Measurements from ENCODE around the gene PKN1.

The PKN1 gene

DNA sequence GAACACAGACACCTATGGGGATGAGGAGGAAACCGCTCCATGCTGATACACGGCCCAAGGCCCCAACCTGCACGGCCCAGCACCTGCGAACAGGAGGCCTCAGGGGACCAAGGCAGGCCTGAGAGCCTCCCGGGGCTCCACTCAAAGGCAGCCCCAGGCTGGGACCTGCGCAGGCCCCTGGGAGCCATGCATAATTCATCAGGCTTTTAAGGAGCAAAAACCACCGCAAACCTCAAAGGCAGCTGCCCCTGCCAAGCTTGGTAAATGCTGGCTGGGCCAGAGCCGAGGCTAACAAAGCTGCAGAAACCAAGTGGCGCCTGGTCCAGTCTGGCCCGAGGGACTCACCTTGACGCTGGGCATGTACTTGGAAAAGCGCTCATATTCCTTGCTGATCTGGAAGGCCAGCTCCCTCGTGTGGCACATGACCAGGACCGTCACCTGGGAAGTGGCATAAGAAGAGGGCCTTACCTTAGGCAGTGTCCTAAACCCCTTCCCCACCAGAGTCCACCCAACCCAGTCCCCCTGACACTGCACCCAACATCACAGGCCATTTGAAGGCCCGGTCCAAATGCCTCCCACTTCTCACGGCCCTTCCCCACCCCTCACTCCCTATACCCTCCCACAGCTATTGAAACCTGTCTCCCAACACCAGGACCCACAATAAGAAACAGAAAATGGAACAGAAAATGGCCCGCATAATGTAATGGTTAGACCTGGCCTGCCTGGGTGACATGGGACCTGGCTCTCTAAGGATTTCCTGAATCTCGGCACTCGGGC is 21.8 kb upstream of the PKN1 start:
- H4K91ac ChIP-seq (ENCODE audit: low read depth, low read length), result no peak overlapping the region
- no peak overlapping the region for H4K8ac ChIP-seq (ENCODE audit: low read depth, low read length)
- no CpG with 5 or more reads among the region's 19 CpGs for WGBS (ENCODE audit: extremely low coverage, insufficient coverage, insufficient read length)
- peaks cover 16% of the 10 kb centered on the region for H3K79me2 ChIP-seq (ENCODE audit: control insufficient read depth, insufficient read depth, low read length, poor library complexity)
- H4K12ac ChIP-seq (ENCODE audit: low read depth, low read length), result no peak overlapping the region
- H3K9ac ChIP-seq (ENCODE audit: low read length), result no peak overlapping the region
- H3K4ac ChIP-seq (ENCODE audit: low read depth, low read length), result no peak overlapping the region
- H3K18ac ChIP-seq (ENCODE audit: low read length), result no peak overlapping the region
- H3K27ac ChIP-seq (ENCODE audit: low read depth, low read length), result no peak overlapping the region
- no peaks in the 10 kb centered on the region for H3K27me3 ChIP-seq (ENCODE audit: insufficient read depth, low read length)
- H2AK5ac ChIP-seq (ENCODE audit: low read length), result no peak overlapping the region
- H3K9me3 ChIP-seq (ENCODE audit: insufficient read depth, low read depth, low read length), result peaks cover 2% of the 10 kb centered on the region
- no peak overlapping the region for H2AFZ ChIP-seq (ENCODE audit: insufficient read depth, low read length, poor library complexity)
- H3K79me1 ChIP-seq (ENCODE audit: low read length), result no peaks in the 10 kb centered on the region
- no peak for DNase-seq
- no peak overlapping the region for H3K14ac ChIP-seq (ENCODE audit: low read length)
- H3K4me2 ChIP-seq (ENCODE audit: low read length), result no peak overlapping the region
- H3K4me3 ChIP-seq (ENCODE audit: low read depth, low read length), result no peak overlapping the region
- H2BK120ac ChIP-seq (ENCODE audit: insufficient read depth, low read length, poor library complexity), result no peak overlapping the region
- no peak overlapping the region for H2BK5ac ChIP-seq (ENCODE audit: low read depth, low read length, poor library complexity)
- no peak overlapping the region for H3K23ac ChIP-seq (ENCODE audit: low read length)
- H3K36me3 ChIP-seq (ENCODE audit: control insufficient read depth in 1 of 2, insufficient read depth in 2 of 2, low read length in 2 of 2), result peaks cover 74 to 75% of the 10 kb centered on the region in 2 experiments
- no peaks in the 10 kb centered on the region for H3K4me1 ChIP-seq (ENCODE audit: control insufficient read depth in 1 of 2, insufficient read depth in 2 of 2, low read length in 2 of 2)
- H2BK12ac ChIP-seq (ENCODE audit: low read length), result no peak overlapping the region

DNA sequence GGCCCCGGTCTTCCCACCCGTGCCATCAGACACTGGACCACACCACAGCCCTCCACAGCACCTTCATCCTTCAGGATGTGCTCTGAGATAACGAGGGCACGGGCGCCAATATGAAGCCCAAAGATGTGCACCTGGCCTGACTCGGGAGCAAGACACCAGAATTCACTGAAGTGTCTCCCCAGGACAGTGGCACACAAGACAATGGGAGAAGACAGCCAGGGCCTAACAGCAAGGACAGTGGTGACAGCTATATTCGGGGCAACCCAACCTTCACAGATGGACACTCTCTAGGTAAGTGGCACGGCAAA is 21.2 kb upstream of the PKN1 start:
- H3K14ac ChIP-seq (ENCODE audit: low read length), result no peak overlapping the region
- H3K9ac ChIP-seq (ENCODE audit: low read length), result no peak overlapping the region
- no peak overlapping the region for H3K18ac ChIP-seq (ENCODE audit: low read length)
- H4K12ac ChIP-seq (ENCODE audit: low read depth, low read length), result no peak overlapping the region
- no peak overlapping the region for H3K27ac ChIP-seq (ENCODE audit: low read depth, low read length)
- H4K8ac ChIP-seq (ENCODE audit: low read depth, low read length), result no peak overlapping the region
- H3K23ac ChIP-seq (ENCODE audit: low read length), result no peak overlapping the region
- WGBS (ENCODE audit: extremely low coverage, insufficient coverage, insufficient read length), result no CpG with 5 or more reads among the region's 8 CpGs
- no peak overlapping the region for H2BK12ac ChIP-seq (ENCODE audit: low read length)
- H3K36me3 ChIP-seq (ENCODE audit: control insufficient read depth in 1 of 2, insufficient read depth in 2 of 2, low read length in 2 of 2), result peaks cover 69 to 73% of the 10 kb centered on the region in 2 experiments
- H3K79me2 ChIP-seq (ENCODE audit: control insufficient read depth, insufficient read depth, low read length, poor library complexity), result peaks cover 17% of the 10 kb centered on the region
- no peak overlapping the region for H4K91ac ChIP-seq (ENCODE audit: low read depth, low read length)
- no peak overlapping the region for H2BK5ac ChIP-seq (ENCODE audit: low read depth, low read length, poor library complexity)
- DNase-seq, result no peak
- no peaks in the 10 kb centered on the region for H3K79me1 ChIP-seq (ENCODE audit: low read length)
- no peak overlapping the region for H3K4me2 ChIP-seq (ENCODE audit: low read length)
- H3K4ac ChIP-seq (ENCODE audit: low read depth, low read length), result no peak overlapping the region
- H2AK5ac ChIP-seq (ENCODE audit: low read length), result no peak overlapping the region
- no peak overlapping the region for H2BK120ac ChIP-seq (ENCODE audit: insufficient read depth, low read length, poor library complexity)
- no peak overlapping the region for H2AFZ ChIP-seq (ENCODE audit: insufficient read depth, low read length, poor library complexity)
- H3K9me3 ChIP-seq (ENCODE audit: insufficient read depth, low read depth, low read length), result peaks cover 2% of the 10 kb centered on the region
- H3K4me3 ChIP-seq (ENCODE audit: low read depth, low read length), result no peak overlapping the region
- peaks cover 0 to 1% of the 10 kb centered on the region in 2 experiments for H3K4me1 ChIP-seq (ENCODE audit: control insufficient read depth in 1 of 2, insufficient read depth in 2 of 2, low read length in 2 of 2)
- no peaks in the 10 kb centered on the region for H3K27me3 ChIP-seq (ENCODE audit: insufficient read depth, low read length)

DNA sequence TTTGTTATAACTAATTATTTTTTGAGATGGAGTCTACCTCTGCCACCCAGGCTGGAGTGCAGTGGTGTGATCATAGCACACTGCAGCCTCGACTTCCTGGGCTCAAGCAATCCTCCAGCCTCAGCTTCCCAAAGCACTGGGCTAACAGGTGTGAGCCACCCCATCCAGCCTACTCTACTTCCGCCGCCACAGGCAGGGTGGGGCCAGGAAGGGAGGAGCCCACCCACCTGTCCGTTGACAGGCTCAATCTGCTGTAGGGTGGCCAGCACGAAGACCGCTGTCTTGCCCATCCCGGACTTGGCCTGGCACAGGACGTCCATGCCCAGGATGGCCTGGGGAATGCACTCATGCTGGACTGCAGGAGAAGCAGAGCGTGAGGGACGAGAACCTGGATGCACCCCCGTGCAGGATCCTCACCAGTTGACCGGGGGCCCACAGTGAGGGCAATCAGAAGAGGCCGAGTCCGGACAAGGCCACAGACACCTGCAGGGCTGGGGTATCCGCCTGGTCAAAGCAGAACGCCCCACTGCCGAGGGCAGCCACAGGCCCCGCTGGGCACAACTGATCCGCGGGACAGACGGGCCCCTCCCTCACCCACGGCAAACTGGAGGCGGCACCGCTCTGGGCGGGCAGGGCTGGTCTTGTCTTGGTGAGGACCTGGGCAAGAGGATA is 20.6 kb upstream of the PKN1 start:
- no peak overlapping the region for H4K12ac ChIP-seq (ENCODE audit: low read depth, low read length)
- no CpG with 5 or more reads among the region's 25 CpGs for WGBS (ENCODE audit: extremely low coverage, insufficient coverage, insufficient read length)
- no peak overlapping the region for H4K91ac ChIP-seq (ENCODE audit: low read depth, low read length)
- H3K36me3 ChIP-seq (ENCODE audit: control insufficient read depth in 1 of 2, insufficient read depth in 2 of 2, low read length in 2 of 2), result peaks cover 66 to 73% of the 10 kb centered on the region in 2 experiments
- H3K79me2 ChIP-seq (ENCODE audit: control insufficient read depth, insufficient read depth, low read length, poor library complexity), result peaks cover 21% of the 10 kb centered on the region
- H3K4me3 ChIP-seq (ENCODE audit: low read depth, low read length), result no peak overlapping the region
- H2BK5ac ChIP-seq (ENCODE audit: low read depth, low read length, poor library complexity), result no peak overlapping the region
- H2BK12ac ChIP-seq (ENCODE audit: low read length), result no peak overlapping the region
- peaks cover 0 to 3% of the 10 kb centered on the region in 2 experiments for H3K4me1 ChIP-seq (ENCODE audit: control insufficient read depth in 1 of 2, insufficient read depth in 2 of 2, low read length in 2 of 2)
- H3K27me3 ChIP-seq (ENCODE audit: insufficient read depth, low read length), result no peaks in the 10 kb centered on the region
- no peak overlapping the region for H2AFZ ChIP-seq (ENCODE audit: insufficient read depth, low read length, poor library complexity)
- peaks cover 2% of the 10 kb centered on the region for H3K9me3 ChIP-seq (ENCODE audit: insufficient read depth, low read depth, low read length)
- H3K4me2 ChIP-seq (ENCODE audit: low read length), result no peak overlapping the region
- peak overlapping the region; percentile 38 for H3K4ac ChIP-seq (ENCODE audit: low read depth, low read length)
- H3K18ac ChIP-seq (ENCODE audit: low read length), result peak overlapping the region; percentile 34
- no peak for DNase-seq
- H3K23ac ChIP-seq (ENCODE audit: low read length), result no peak overlapping the region
- H2AK5ac ChIP-seq (ENCODE audit: low read length), result no peak overlapping the region
- H3K9ac ChIP-seq (ENCODE audit: low read length), result no peak overlapping the region
- H3K79me1 ChIP-seq (ENCODE audit: low read length), result no peaks in the 10 kb centered on the region
- no peak overlapping the region for H4K8ac ChIP-seq (ENCODE audit: low read depth, low read length)
- no peak overlapping the region for H3K14ac ChIP-seq (ENCODE audit: low read length)
- no peak overlapping the region for H2BK120ac ChIP-seq (ENCODE audit: insufficient read depth, low read length, poor library complexity)
- H3K27ac ChIP-seq (ENCODE audit: low read depth, low read length), result no peak overlapping the region

DNA sequence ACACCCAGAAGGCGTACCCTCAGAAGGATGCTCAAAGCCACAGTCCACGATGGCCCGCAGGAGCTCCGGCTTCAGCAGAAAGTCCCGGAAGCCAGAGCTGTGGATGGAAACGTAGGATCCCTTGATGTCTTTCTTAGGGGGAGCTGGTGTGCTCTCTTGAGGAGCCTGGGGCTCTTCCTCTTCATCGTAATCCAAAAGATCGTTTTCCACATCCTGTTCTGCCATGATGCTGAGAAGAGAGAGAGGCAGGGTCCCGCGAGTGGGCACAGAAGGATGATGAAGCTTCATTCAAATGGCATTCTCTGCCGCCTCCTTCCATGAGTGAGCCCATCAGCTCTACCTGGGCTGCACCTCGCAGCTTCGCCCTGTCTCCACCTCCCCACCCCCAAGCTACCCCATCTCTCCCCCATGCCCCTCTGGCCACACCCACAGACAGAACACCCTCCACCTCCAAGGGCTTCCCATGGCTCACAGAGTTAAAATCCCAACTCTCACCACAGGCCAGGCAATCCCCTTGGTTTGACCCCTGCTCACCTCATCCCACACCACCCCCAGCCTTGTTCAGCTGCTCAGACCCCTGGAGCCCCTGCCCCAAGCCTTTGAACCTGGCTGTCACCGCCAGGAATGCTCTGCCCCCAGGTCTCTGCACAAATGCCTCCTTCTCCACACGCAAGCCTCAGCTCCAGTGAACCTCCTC is 20.0 kb upstream of the PKN1 start:
- Histone ChIP-seq H2BK5ac (ENCODE audit: low read depth, low read length, poor library complexity) (no peak overlapping the region), H4K12ac (ENCODE audit: low read depth, low read length) (no peak overlapping the region), H2AFZ (ENCODE audit: insufficient read depth, low read length, poor library complexity) (no peak overlapping the region), H3K36me3 (ENCODE audit: control insufficient read depth in 1 of 2, insufficient read depth in 2 of 2, low read length in 2 of 2) (peaks cover 59 to 66% of the 10 kb centered on the region in 2 experiments), H3K27ac (ENCODE audit: low read depth, low read length) (no peak overlapping the region), H2AK5ac (ENCODE audit: low read length) (no peak overlapping the region), H3K9me3 (ENCODE audit: insufficient read depth, low read depth, low read length) (peaks cover 2% of the 10 kb centered on the region), H3K79me1 (ENCODE audit: low read length) (no peaks in the 10 kb centered on the region), H2BK120ac (ENCODE audit: insufficient read depth, low read length, poor library complexity) (no peak overlapping the region), H3K18ac (ENCODE audit: low read length) (no peak overlapping the region), H3K4me3 (ENCODE audit: low read depth, low read length) (no peak overlapping the region), H3K14ac (ENCODE audit: low read length) (no peak overlapping the region), H3K23ac (ENCODE audit: low read length) (no peak overlapping the region), H2BK12ac (ENCODE audit: low read length) (no peak overlapping the region), H3K27me3 (ENCODE audit: insufficient read depth, low read length) (no peaks in the 10 kb centered on the region), H3K79me2 (ENCODE audit: control insufficient read depth, insufficient read depth, low read length, poor library complexity) (peaks cover 26% of the 10 kb centered on the region), H3K4ac (ENCODE audit: low read depth, low read length) (peak overlapping the region; percentile 84), H3K4me1 (ENCODE audit: control insufficient read depth in 1 of 2, insufficient read depth in 2 of 2, low read length in 2 of 2) (peaks cover 2 to 7% of the 10 kb centered on the region in 2 experiments), H4K8ac (ENCODE audit: low read depth, low read length) (no peak overlapping the region), H4K91ac (ENCODE audit: low read depth, low read length) (no peak overlapping the region), H3K4me2 (ENCODE audit: low read length) (no peak overlapping the region), H3K9ac (ENCODE audit: low read length) (no peak overlapping the region)
- no CpG with 5 or more reads among the region's 15 CpGs for WGBS (ENCODE audit: extremely low coverage, insufficient coverage, insufficient read length)
- no peak for DNase-seq

All from trophoblast cell (in vitro differentiated cells and primary cell).